Ureter (tissue), 1 donor: ENCODE data around the gene OR13J1. TPM values are rescaled to one million over a fixed set of nuclear protein-coding genes. Genes with fewer than 3 reads are reported as not detected.

ENCODE experiments used
- DNase-seq: peaks from one replicate; pipeline ENCODE4 v3.0.0-alpha.2; 2020; ENCODE audit warnings: low spot score
- total RNA-seq: library from RNA; stranded (reverse); gene quantifications from one replicate; pipeline ENCODE4 v1.2.4, GENCODE V29; 2023
- donor health status: DM: yes; HTN: yes; CAD: no.

The OR13J1 gene
- total RNA-seq, 1 donor from 2014 or later = not detected

GRCh38 chr9:35834260-35835215 lies 35.7 kb downstream of the OR13J1 start:
- no peak for DNase-seq

DNA sequence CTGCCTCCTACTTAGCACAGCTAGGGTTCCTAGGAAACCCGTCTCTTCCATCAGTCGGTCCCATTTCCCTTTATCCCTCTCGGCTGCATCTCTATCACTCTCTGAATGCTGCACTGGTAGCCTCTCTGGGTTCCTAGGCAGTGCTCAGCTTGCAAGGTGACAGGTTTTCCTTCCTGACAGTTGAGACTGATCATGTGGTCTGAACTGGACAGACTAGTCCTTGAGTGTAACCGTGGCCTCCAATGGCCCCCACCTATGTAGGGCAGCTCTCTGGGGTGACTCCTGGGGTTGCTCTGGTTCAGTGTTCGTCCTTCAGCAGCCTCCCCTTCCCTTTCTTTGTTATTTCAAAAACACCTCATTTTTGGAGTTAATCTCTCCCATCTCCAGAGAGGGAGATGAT lies 37.4 kb downstream of the OR13J1 start:
- DNase-seq = peak; percentile 65

DNA sequence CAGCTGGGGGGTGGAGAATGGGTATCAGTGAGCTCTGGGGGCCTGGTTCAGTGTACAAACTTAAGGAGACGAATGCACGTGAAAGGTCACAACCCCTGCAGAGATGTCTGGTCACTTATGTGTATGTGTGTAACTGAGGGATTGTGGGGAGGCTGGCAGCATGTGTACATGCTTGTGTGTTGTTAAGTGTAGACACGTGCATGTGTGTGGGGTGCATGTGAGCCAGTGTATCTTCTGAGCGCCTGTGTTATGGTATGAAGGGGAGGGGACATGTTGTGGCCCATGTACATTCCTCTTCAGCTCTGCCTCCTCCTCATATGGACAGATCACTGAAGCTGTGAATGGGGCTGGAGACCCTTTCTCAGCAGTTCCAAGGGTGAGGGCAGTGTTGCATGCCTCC lies 39.2 kb downstream of the OR13J1 start:
- DNase-seq = no peak

DNA sequence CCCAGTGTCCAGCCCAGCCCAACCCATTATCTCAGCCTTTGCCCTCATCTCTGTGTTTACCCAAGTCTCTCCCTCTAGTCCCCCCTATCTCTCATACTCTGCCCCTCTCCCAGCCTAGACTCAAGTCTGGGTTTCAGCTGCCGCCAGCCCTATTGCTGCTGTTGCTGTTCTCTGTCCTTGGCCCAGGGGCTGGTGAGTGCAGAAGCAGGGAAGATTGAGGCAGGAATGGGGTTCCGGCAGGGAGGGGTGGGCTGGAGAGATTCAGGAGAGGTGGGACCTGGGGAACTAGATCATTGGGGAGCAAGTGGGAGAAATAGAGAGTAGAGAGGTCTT lies 40.5 kb downstream of the OR13J1 start:
- DNase-seq = no peak

- DNase-seq = peak; percentile 97
Measured at GRCh38 chr9:35829084-35829763, 41.0 kb downstream of the OR13J1 start, which contains the start of gene TMEM8B. TSS of gene TMEM8B (plus strand) at chr9:35829228. CDS start at chr9:35829448, 220 bp downstream.

GRCh38 chr9:35828716-35829083 lies 41.5 kb downstream of the OR13J1 start, which contains the start of gene FAM221B:
TSS of gene FAM221B (minus strand) at chr9:35828732. CDS start at chr9:35826161, 2,571 bp downstream.
- DNase-seq = no peak

DNA sequence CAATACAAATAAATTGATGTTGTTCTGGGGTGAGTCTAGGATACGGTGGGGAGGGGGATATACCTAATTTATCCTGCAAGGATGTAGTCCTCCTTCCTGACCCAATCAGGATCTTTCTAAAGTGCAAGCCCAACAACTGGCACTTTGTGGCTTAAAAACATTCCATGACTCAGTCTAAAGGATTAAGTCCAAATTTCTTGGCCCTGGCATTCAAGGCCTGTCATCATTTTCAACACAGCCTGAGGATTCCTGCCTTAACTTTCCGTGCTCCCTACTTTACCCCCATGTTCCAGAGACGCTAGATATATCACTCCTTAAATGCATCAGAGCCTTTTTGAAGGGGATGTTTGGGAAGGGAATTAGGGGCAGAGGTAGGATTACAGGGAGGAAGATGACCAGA lies 42.7 kb downstream of the OR13J1 start:
- no peak for DNase-seq

- no peak for DNase-seq
Measured at GRCh38 chr9:35826071-35826701, 44.0 kb downstream of the OR13J1 start.

DNA sequence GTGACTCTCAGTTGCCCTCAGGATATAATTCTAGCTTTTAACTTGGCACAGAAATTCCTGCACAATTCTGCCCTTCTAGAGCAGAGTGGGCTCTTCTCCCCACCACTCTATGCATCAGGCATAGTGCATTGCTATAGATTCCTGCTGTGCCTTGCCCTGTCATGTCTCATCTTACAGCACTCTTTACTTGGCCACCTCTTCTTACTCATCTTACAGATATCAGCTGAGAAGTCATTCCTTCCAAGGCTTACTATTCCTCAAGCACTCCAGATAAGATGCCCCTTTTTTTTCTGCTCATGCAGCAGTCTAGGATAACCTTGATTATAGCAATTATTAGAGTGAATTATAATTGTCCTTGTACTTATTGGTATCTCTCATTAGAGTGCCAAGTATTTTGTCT lies 47.3 kb downstream of the OR13J1 start:
- DNase-seq = no peak

GRCh38 chr9:35820076-35820475 lies 50.1 kb downstream of the OR13J1 start:
- no peak for DNase-seq

Other genes starting within 250 kb of the OR13J1 start
- 0.52 TPM for gene SIT1, start 219.5 kb downstream of the OR13J1 start, total RNA-seq
- 3,373 TPM for gene RMRP, start 212.4 kb downstream of the OR13J1 start, total RNA-seq
- gene CCDC107, start 212.1 kb downstream of the OR13J1 start, total RNA-seq = 22.4 TPM
- gene ARHGEF39, start 205.2 kb downstream of the OR13J1 start, total RNA-seq = 1.0 TPM
- not detected for gene CA9, start 196.5 kb downstream of the OR13J1 start, total RNA-seq
- gene TPM2, start 180.5 kb downstream of the OR13J1 start, total RNA-seq = 559 TPM
- gene TLN1, start 138.2 kb downstream of the OR13J1 start, total RNA-seq = 340 TPM
- 30.7 TPM for gene CREB3, start 137.7 kb downstream of the OR13J1 start, total RNA-seq
- gene GBA2, start 121.2 kb downstream of the OR13J1 start, total RNA-seq = 108 TPM
- gene RGP1, start 121.1 kb downstream of the OR13J1 start, total RNA-seq = 34.3 TPM
- gene MSMP, start 116.1 kb downstream of the OR13J1 start, total RNA-seq = not detected
- gene NPR2, start 78.8 kb downstream of the OR13J1 start, total RNA-seq = 21.8 TPM
- 6.4 TPM for gene SPAG8, start 58.1 kb downstream of the OR13J1 start, total RNA-seq
- 40.5 TPM for gene HINT2, start 55.4 kb downstream of the OR13J1 start, total RNA-seq
- gene FAM221B, start 41.7 kb downstream of the OR13J1 start, total RNA-seq = 0.26 TPM
- gene TMEM8B, start 41.2 kb downstream of the OR13J1 start, total RNA-seq = 32.3 TPM
- gene HRCT1, start 35.8 kb upstream of the OR13J1 start, total RNA-seq = 7.2 TPM
- gene SPAAR, start 39.1 kb upstream of the OR13J1 start, total RNA-seq = 1.9 TPM
- gene OR2S2, start 87.8 kb upstream of the OR13J1 start, total RNA-seq = not detected
- 10.3 TPM for gene RECK, start 166.5 kb upstream of the OR13J1 start, total RNA-seq